Stomach (tissue), 4 donors: ENCODE measurements around the gene FHAD1.

Source experiments
- CTCF ChIP-seq, 7 experiments: fragments of 450-650 bp in 4 of 7; fragments of 200-600 bp in 3 of 7; sonication (generic) in 3 of 7; IDR thresholded peaks; one replicate each; pipeline ENCODE4 v1.5.1; 2016 to 2019; ENCODE audit warnings: antibody characterized with exemption in 7 of 7, control low read depth in 2 of 7, mild to moderate bottlenecking in 1 of 7
- POLR2A ChIP-seq, 4 donors: fragments of 450-650 bp; IDR thresholded peaks; one replicate each; pipeline ENCODE4 v1.6.1; 2016; ENCODE audit warnings: antibody characterized with exemption in 4 of 4, control low read depth in 2 of 4, mild to moderate bottlenecking in 1 of 4, moderate library complexity in 1 of 4

DNA sequence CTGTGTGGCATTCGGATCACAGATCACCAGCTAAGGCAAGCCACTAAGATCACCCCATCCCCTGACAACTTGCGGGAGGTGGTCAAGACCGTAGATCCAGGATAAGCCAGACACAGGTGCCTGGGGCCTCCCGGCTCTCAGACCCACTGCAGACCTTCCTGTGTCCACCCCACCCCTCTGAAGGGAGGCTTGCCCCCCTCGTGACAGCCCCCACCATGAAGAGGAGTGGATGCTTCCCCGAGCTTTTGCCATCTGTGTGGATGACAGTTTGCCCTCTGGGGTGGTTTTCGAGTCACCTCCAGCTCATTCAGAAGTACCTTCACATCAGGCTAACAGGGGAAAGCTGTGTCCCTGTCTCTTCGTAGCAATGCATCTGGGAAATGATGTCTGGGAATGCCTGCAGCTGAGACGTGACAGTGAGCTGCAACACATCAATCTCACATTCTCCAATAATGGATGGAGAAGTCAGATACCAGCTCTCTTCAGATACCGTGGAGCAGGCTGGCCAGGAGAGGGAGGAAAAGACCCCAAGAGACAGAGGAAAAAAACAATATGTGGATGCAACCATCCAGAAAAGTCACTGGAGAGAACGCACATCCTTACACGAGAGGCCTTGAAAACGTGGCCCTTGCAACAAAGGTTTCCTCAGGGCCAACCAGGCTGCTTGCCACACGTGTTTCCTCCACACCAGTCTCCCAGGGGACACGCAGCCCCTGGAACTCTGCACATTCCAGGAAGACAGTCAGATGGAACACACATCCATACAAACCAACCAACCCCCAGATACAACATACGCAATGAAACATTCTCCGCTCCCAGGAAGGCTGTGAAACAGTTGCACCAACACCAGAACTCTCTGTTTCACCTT is 20.4 kb upstream of the FHAD1 start:
- TF ChIP-seq POLR2A (IDR thresholded peaks at IDR 0.05) (no peak), CTCF (IDR thresholded peaks at IDR 0.05) (no peak)
